Lower leg skin (tissue), 3 donors: ENCODE results near the gene SPTB.

Experiments
- POLR2A ChIP-seq, 2 donors: fragments of 450-650 bp; IDR thresholded peaks; one replicate each; pipeline ENCODE4 v1.6.1; 2016 to 2017; ENCODE audit warnings: antibody characterized with exemption in 2 of 2, mild to moderate bottlenecking in 1 of 2, moderate library complexity in 1 of 2
- TF ChIP-seq, protein P1 (sequence below), 3 donors: fragments of 450-650 bp; IDR thresholded peaks; one replicate each; pipeline ENCODE4 v1.5.1; 2016; ENCODE audit warnings: antibody characterized with exemption in 3 of 3, mild to moderate bottlenecking in 3 of 3, moderate library complexity in 2 of 3

DNA sequence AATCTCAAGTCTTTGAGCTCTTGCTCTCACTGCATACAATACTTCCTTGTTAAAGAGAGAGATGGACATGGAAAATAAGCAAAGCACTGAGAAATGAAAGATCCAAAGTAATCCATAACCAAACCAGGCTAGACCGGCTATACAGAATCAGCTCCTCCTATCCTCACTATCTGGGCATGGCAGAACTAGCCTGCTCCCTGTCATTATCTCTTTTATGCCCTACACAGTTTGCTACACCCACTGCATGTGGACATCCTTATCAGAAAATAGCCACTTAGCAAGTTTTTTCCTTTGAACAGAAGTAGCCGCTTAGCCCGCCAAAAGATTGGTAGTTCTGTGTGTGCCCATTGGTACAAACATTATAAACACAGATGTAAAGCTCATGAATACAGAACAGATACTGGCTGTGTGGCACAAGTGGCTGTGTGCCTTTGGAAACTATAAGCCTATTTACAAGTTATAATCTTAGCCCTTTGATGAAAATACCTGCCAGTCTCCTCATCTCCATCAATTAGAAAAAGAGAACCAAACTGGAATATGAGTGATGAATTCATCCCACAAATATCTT, 34.7 kb downstream of the SPTB start:
- TF ChIP-seq, protein P1, sequence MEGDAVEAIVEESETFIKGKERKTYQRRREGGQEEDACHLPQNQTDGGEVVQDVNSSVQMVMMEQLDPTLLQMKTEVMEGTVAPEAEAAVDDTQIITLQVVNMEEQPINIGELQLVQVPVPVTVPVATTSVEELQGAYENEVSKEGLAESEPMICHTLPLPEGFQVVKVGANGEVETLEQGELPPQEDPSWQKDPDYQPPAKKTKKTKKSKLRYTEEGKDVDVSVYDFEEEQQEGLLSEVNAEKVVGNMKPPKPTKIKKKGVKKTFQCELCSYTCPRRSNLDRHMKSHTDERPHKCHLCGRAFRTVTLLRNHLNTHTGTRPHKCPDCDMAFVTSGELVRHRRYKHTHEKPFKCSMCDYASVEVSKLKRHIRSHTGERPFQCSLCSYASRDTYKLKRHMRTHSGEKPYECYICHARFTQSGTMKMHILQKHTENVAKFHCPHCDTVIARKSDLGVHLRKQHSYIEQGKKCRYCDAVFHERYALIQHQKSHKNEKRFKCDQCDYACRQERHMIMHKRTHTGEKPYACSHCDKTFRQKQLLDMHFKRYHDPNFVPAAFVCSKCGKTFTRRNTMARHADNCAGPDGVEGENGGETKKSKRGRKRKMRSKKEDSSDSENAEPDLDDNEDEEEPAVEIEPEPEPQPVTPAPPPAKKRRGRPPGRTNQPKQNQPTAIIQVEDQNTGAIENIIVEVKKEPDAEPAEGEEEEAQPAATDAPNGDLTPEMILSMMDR (IDR thresholded peaks at IDR 0.05): no peak
- TF ChIP-seq POLR2A (IDR thresholded peaks at IDR 0.05): no peak
